Measurements from ENCODE around the gene DPH2.

Gene DPH2

GRCh38 chr1:44008259-44008658 is 38.4 kb downstream of the DPH2 start:
- no peak for DNase-seq

GRCh38 chr1:44010935-44011471 is 41.2 kb downstream of the DPH2 start:
- no peak for DNase-seq

GRCh38 chr1:44012404-44012803 is 42.6 kb downstream of the DPH2 start:
- no peak for DNase-seq

- DNase-seq = no peak
Observed at GRCh38 chr1:44012941-44013609, 43.3 kb downstream of the DPH2 start.

GRCh38 chr1:44013949-44014348 is 44.1 kb downstream of the DPH2 start:
- no peak for DNase-seq

- no peak for DNase-seq
Observed at GRCh38 chr1:44014365-44015104, 44.7 kb downstream of the DPH2 start.

- DNase-seq = no peak
Observed at GRCh38 chr1:44015206-44015605, 45.4 kb downstream of the DPH2 start.

GRCh38 chr1:44016041-44016889 is 46.5 kb downstream of the DPH2 start:
- no peak for DNase-seq

- DNase-seq = no peak
Observed at GRCh38 chr1:44016890-44017400, 47.1 kb downstream of the DPH2 start.

GRCh38 chr1:44019466-44019948 is 49.7 kb downstream of the DPH2 start:
- DNase-seq = no peak

- no peak for DNase-seq
Observed at GRCh38 chr1:44020464-44020863, 50.7 kb downstream of the DPH2 start.

- no peak for DNase-seq
Observed at GRCh38 chr1:44021156-44021555, 51.3 kb downstream of the DPH2 start.

- DNase-seq = no peak
Observed at GRCh38 chr1:44021581-44022321, 51.9 kb downstream of the DPH2 start.

All from DMS79 treated with DMSO at 0.1 percent for 48 hours (cell line).